GM06990 (cell line): Measurements from ENCODE around the gene CRTAC1.

Experiments
- DNase-seq: peaks from one replicate; pipeline ENCODE4 v3.0.0-alpha.2; 2011; ENCODE audit not compliant: insufficient read length; ENCODE audit errors: extremely low read depth
- H3K27me3 ChIP-seq: replicated peaks from 2 replicates; pipeline ENCODE4 v1.6.0; 2011; ENCODE audit warnings: low read length; ENCODE audit not compliant: control insufficient read depth, insufficient read depth
- H3K36me3 ChIP-seq: 2 replicates; pipeline ENCODE4 v1.5.1; 2011; ENCODE audit warnings: low read length; ENCODE audit not compliant: control insufficient read depth, insufficient read depth
- H3K4me3 ChIP-seq: replicated peaks from 2 replicates; pipeline ENCODE4 v1.5.1; 2011; ENCODE audit warnings: low read depth, mild to moderate bottlenecking, control low read depth, low read length
- CTCF ChIP-seq: IDR thresholded peaks from 2 replicates; pipeline ENCODE4 v1.5.1; 2011; ENCODE audit warnings: low read length, control low read depth, mild to moderate bottlenecking, inconsistent platforms; ENCODE audit not compliant: insufficient read depth, poor library complexity, severe bottlenecking

Gene CRTAC1

GRCh38 chr10:97868134-97868685, 162.2 kb downstream of the CRTAC1 start:
- Histone ChIP-seq H3K4me3 (no peak overlapping the region), H3K27me3 (peaks cover 2% of the 10 kb centered on the region), H3K36me3 (no peaks in the 10 kb centered on the region)
- DNase-seq = no peak
- no peak for TF ChIP-seq CTCF

GRCh38 chr10:97867220-97867800, 163.1 kb downstream of the CRTAC1 start:
- Histone ChIP-seq H3K4me3 (no peak overlapping the region), H3K36me3 (no peaks in the 10 kb centered on the region), H3K27me3 (peaks cover 4% of the 10 kb centered on the region)
- no peak for TF ChIP-seq CTCF
- DNase-seq = no peak

GRCh38 chr10:97866524-97867219, 163.7 kb downstream of the CRTAC1 start:
- Histone ChIP-seq H3K4me3 (no peak overlapping the region), H3K36me3 (no peaks in the 10 kb centered on the region), H3K27me3 (peaks cover 5% of the 10 kb centered on the region)
- no peak for TF ChIP-seq CTCF
- no peak for DNase-seq

GRCh38 chr10:97865488-97865887, 164.9 kb downstream of the CRTAC1 start:
- no peak for TF ChIP-seq CTCF
- Histone ChIP-seq H3K36me3 (no peaks in the 10 kb centered on the region), H3K4me3 (no peak overlapping the region), H3K27me3 (peaks cover 6% of the 10 kb centered on the region)
- DNase-seq = no peak

GRCh38 chr10:97863808-97864207, 166.6 kb downstream of the CRTAC1 start:
- no peak for DNase-seq
- no peak overlapping the region for H3K4me3 ChIP-seq
- TF ChIP-seq CTCF = no peak
- no peaks in the 10 kb centered on the region for H3K36me3 ChIP-seq
- H3K27me3 ChIP-seq = peaks cover 8% of the 10 kb centered on the region
